GM12878 (cell line): Measurements from ENCODE around the gene TUBB3. TPM values are rescaled to one million over a fixed set of nuclear protein-coding genes. Genes with fewer than 3 reads are reported as not detected.
A peak's percentile ranks its signal among the peaks of the same experiment; 100 is the strongest.

Source experiments
- ATAC-seq: fragments of 200-7000 bp; cut with Tn5 transposase; 3 replicates; pipeline ENCODE4 v1.9.1; 2020; ENCODE audit warnings: mild to moderate bottlenecking, moderate library complexity
- BruUV-seq: library from RNA; stranded (reverse); fragments of 400-500 nt; replicated peaks from 2 replicates; lab custom pipeline; 2021; lab: Mats Ljungman, UMichigan
- CTCF ChIA-PET: fragments of 300-600 bp; sonication (Branson Sonifier 250); formaldehyde crosslinking; extraction: SDS; loops from one replicate; lab custom pipeline; 2021; ENCODE audit warnings: inconsistent platforms; lab: Yijun Ruan, JAX
- POLR2A ChIA-PET: fragments of 350-600 bp; formaldehyde crosslinking; extraction: SDS; loops from one replicate; lab custom pipeline; 2021; ENCODE audit warnings: inconsistent platforms; lab: Charles Lee
- RAD21 ChIA-PET: fragments of 300-600 bp; sonication (Branson Sonifier 250); formaldehyde crosslinking; loops from one replicate; lab custom pipeline; 2023; ENCODE audit warnings: antibody characterized with exemption; ENCODE audit not compliant: unreplicated experiment; lab: Charles Lee
- SMC1A ChIA-PET: fragments of 300-600 bp; sonication (Branson Sonifier 250); formaldehyde crosslinking; loops from one replicate; lab custom pipeline; 2023; ENCODE audit not compliant: unreplicated experiment, uncharacterized antibody; lab: Charles Lee
- DNase-seq: peaks from one replicate; pipeline ENCODE4 v3.0.0-alpha.2; 2011; ENCODE audit warnings: low read depth, low spot score
- FAIRE-seq: peaks from 3 replicates; lab custom pipeline; 2011; peaks lifted over from hg19 to GRCh38; lab: Jason Lieb, UNC
- H2AFZ ChIP-seq: 2 replicates; pipeline ENCODE4 v1.6.0; 2011; ENCODE audit warnings: low read depth, low read length, control low read depth; ENCODE audit not compliant: control insufficient read depth
- H3K27ac ChIP-seq: 2 replicates; pipeline ENCODE4 v1.5.1; 2011; ENCODE audit warnings: control low read depth; ENCODE audit not compliant: control insufficient read depth, insufficient read depth
- H3K27me3 ChIP-seq, 2 experiments: replicated peaks in 1 of 2; 2 replicates each; pipeline versions ENCODE4 v1.6.0 to v1.6.1; 2011; ENCODE audit warnings: low read length in 1 of 2; ENCODE audit not compliant: control insufficient read depth in 2 of 2, insufficient read depth in 2 of 2
- H3K36me3 ChIP-seq, 2 experiments: 2 replicates each; pipeline ENCODE4 v1.5.1; 2011; ENCODE audit warnings: low read length in 1 of 2; ENCODE audit not compliant: control insufficient read depth in 2 of 2, insufficient read depth in 2 of 2
- H3K4me1 ChIP-seq: 2 replicates; pipeline ENCODE4 v1.6.1; 2011; ENCODE audit warnings: mild to moderate bottlenecking, low read length, moderate library complexity, mixed read lengths; ENCODE audit not compliant: control insufficient read depth, insufficient read depth
- H3K4me2 ChIP-seq: 2 replicates; pipeline ENCODE4 v1.6.0; 2011; ENCODE audit warnings: control low read depth; ENCODE audit not compliant: control insufficient read depth, insufficient read depth
- H3K4me3 ChIP-seq: fragments of 200-600 bp; sonication (generic); 2 replicates; pipeline ENCODE4 v1.5.1; 2016
- H3K79me2 ChIP-seq: 2 replicates; pipeline ENCODE4 v1.6.0; 2011; ENCODE audit warnings: low read length; ENCODE audit not compliant: control insufficient read depth, insufficient read depth
- H3K9ac ChIP-seq: 2 replicates; pipeline ENCODE4 v1.8.0; 2011; ENCODE audit warnings: low read length, control low read depth, mixed read lengths; ENCODE audit not compliant: control insufficient read depth, insufficient read depth
- H3K9me3 ChIP-seq: replicated peaks from 3 replicates; pipeline ENCODE4 v1.5.1; 2011; ENCODE audit warnings: mild to moderate bottlenecking, low read length; ENCODE audit not compliant: control insufficient read depth, insufficient read depth
- H4K20me1 ChIP-seq: 2 replicates; pipeline ENCODE4 v1.6.0; 2011; ENCODE audit not compliant: control insufficient read depth, insufficient read depth
- BRCA1 ChIP-seq: IDR thresholded peaks from 2 replicates; pipeline ENCODE4 v1.6.1; 2011; ENCODE audit warnings: low read depth, low read length, improper control_type of control experiment
- CBFB ChIP-seq: IDR thresholded peaks from 2 replicates; pipeline ENCODE4 v1.6.1; 2016; ENCODE audit warnings: antibody characterized with exemption, low read depth
- CEBPB ChIP-seq, 2 experiments: fragments of 150-350 bp in 1 of 2; IDR thresholded peaks; 2 replicates each; pipeline ENCODE4 v1.6.1; 2012 to 2014; ENCODE audit warnings: low read depth in 2 of 2, low read length in 2 of 2, borderline replicate concordance in 1 of 2, inconsistent platforms in 1 of 2
- CHD2 ChIP-seq: IDR thresholded peaks from 2 replicates; pipeline ENCODE4 v1.6.1; 2011; ENCODE audit warnings: low read depth, low read length, improper control_type of control experiment, borderline replicate concordance
- DPF2 ChIP-seq: fragments of 450-650 bp; IDR thresholded peaks from 2 replicates; pipeline ENCODE4 v1.6.1; 2017; ENCODE audit warnings: mild to moderate bottlenecking
- EZH2 ChIP-seq: IDR thresholded peaks from 2 replicates; pipeline ENCODE4 v1.6.1; 2012; ENCODE audit warnings: low read depth, mild to moderate bottlenecking, control low read depth, inconsistent platforms, low read length, borderline replicate concordance; ENCODE audit not compliant: control insufficient read depth
- GATAD2B ChIP-seq: fragments of 450-650 bp; conservative IDR thresholded peaks from 2 replicates; pipeline ENCODE4 v1.6.1; 2017; ENCODE audit warnings: low read depth, mild to moderate bottlenecking, moderate library complexity
- HDAC6 ChIP-seq: fragments of 200-600 bp; sonication (generic); IDR thresholded peaks from one replicate; pipeline ENCODE4 v1.8.0; 2017; ENCODE audit warnings: antibody characterized with exemption; ENCODE audit not compliant: unreplicated experiment
- HDGF ChIP-seq: fragments of 450-650 bp; IDR thresholded peaks from 2 replicates; pipeline ENCODE4 v1.6.1; 2016; ENCODE audit warnings: antibody characterized with exemption
- JUNB ChIP-seq: IDR thresholded peaks from 2 replicates; pipeline ENCODE4 v1.6.1; 2016; ENCODE audit warnings: antibody characterized with exemption, mild to moderate bottlenecking
- KAT2A ChIP-seq: conservative IDR thresholded peaks from 2 replicates; pipeline ENCODE4 v1.6.1; 2011; ENCODE audit warnings: low read depth, low read length; ENCODE audit not compliant: control insufficient read depth
- MTA3 ChIP-seq: IDR thresholded peaks from 2 replicates; pipeline ENCODE4 v1.6.1; 2012; ENCODE audit warnings: low read length, inconsistent platforms, borderline replicate concordance
- MXI1 ChIP-seq: fragments of 150-350 bp; IDR thresholded peaks from 2 replicates; pipeline ENCODE4 v1.6.1; 2011; ENCODE audit warnings: low read depth, mild to moderate bottlenecking, inconsistent platforms, low read length, improper control_type of control experiment
- MYC ChIP-seq: IDR thresholded peaks from 2 replicates; pipeline ENCODE4 v1.6.1; 2011; ENCODE audit warnings: mild to moderate bottlenecking, low read length, moderate library complexity, inconsistent platforms; ENCODE audit not compliant: insufficient read depth, insufficient replicate concordance, insufficient read length, severe bottlenecking
- NBN ChIP-seq: fragments of 450-650 bp; IDR thresholded peaks from 2 replicates; pipeline ENCODE4 v1.6.1; 2016
- POLR2AphosphoS5 ChIP-seq: IDR thresholded peaks from 2 replicates; pipeline ENCODE4 v1.6.1; 2011; ENCODE audit warnings: mild to moderate bottlenecking, low read length, inconsistent platforms
- POU2F2 ChIP-seq: IDR thresholded peaks from 3 replicates; pipeline ENCODE4 v1.6.1; 2011; ENCODE audit warnings: low read depth, mild to moderate bottlenecking, low read length, borderline replicate concordance
- RCOR1 ChIP-seq: conservative IDR thresholded peaks from 2 replicates; pipeline ENCODE4 v1.6.1; 2012; ENCODE audit warnings: low read depth, low read length, improper control_type of control experiment
- RFX5 ChIP-seq: IDR thresholded peaks from 2 replicates; pipeline ENCODE4 v1.6.1; 2011; ENCODE audit warnings: low read depth, low read length, improper control_type of control experiment
- SMAD5 ChIP-seq: IDR thresholded peaks from 2 replicates; pipeline ENCODE4 v1.6.1; 2016; ENCODE audit warnings: antibody characterized with exemption, low read depth
- SUPT20H ChIP-seq: IDR thresholded peaks from 2 replicates; pipeline ENCODE4 v1.6.1; 2011; ENCODE audit warnings: low read depth, mild to moderate bottlenecking, low read length, moderate library complexity, borderline replicate concordance; ENCODE audit not compliant: control insufficient read depth
- TBL1XR1 ChIP-seq: IDR thresholded peaks from 2 replicates; pipeline ENCODE4 v1.6.1; 2012; ENCODE audit warnings: low read depth, low read length, improper control_type of control experiment
- TCF3 ChIP-seq: IDR thresholded peaks from 2 replicates; pipeline ENCODE4 v1.6.1; 2012; ENCODE audit warnings: low read depth, mild to moderate bottlenecking, low read length, borderline replicate concordance; ENCODE audit not compliant: insufficient read depth
- WGBS: methylation state at CpG from one replicate; pipeline ENCODE4 v1.1.6; 2016; ENCODE audit warnings: low lambda C conversion rate; ENCODE audit not compliant: insufficient replicate concordance, insufficient coverage; ENCODE audit errors: missing lambda C conversion rate; 5-methylcytosine and 5-hydroxymethylcytosine counted together
- in situ Hi-C: fragments of 300-500 bp; cut with MboI; formaldehyde crosslinking; loops from 9 replicates; pipeline ENCODE4 v1.14.3; 2018; ENCODE audit warnings: mixed read lengths
- intact Hi-C: fragments of 100-400 bp; cut with micrococcal nuclease; formaldehyde crosslinking; loops from one replicate; pipeline ENCODE4 v1.14.2; 2022; ENCODE audit not compliant: unreplicated experiment
- polyA plus RNA-seq, 11 experiments: library from polyadenylated mRNA; depleted of rRNA in 4 of 11; unstranded in 6 of 11; stranded (reverse) in 5 of 11; fragments of >200 nt; fragmentation: Nextera tagmentation in 4 of 11; fragmentation: Illumina TruSeq in 1 of 11; extraction: Ambion mirVana in 4 of 11; extraction: Trizol in 1 of 11; gene quantifications; 1 replicate in 1 of 11; 2 replicates in 10 of 11; pipeline versions ENCODE4 v1.2.1 to v1.2.3, GENCODE V29; 2011 to 2016; ENCODE audit warnings: inconsistent platforms in 2 of 11, missing spikeins in 2 of 11, low read depth in 1 of 11
- total RNA-seq, 4 experiments: library from RNA; depleted of rRNA in 3 of 4; stranded (reverse); fragments of >200 nt in 3 of 4; fragmentation: Illumina TruSeq in 1 of 4; extraction: Trizol in 1 of 4; gene quantifications; 2 replicates each; pipeline versions ENCODE4 v1.2.1 to v1.2.3, GENCODE V29; 2013 to 2021
- TF ChIP-seq, protein P1 (sequence below): IDR thresholded peaks from 2 replicates; pipeline ENCODE4 v1.6.1; 2012; ENCODE audit warnings: low read depth, low read length, improper control_type of control experiment
- TF ChIP-seq, protein P2 (sequence below): IDR thresholded peaks from 2 replicates; pipeline ENCODE4 v1.6.1; 2012; ENCODE audit warnings: low read length, inconsistent platforms

Gene TUBB3
- total and polyA plus RNA-seq, 10 of the 15 experiments (the other 5 are each of a cell fraction or from before 2014, with no cell fraction given): 0.09 to 2.5 (median 0.58) TPM; not detected in 1

DNA sequence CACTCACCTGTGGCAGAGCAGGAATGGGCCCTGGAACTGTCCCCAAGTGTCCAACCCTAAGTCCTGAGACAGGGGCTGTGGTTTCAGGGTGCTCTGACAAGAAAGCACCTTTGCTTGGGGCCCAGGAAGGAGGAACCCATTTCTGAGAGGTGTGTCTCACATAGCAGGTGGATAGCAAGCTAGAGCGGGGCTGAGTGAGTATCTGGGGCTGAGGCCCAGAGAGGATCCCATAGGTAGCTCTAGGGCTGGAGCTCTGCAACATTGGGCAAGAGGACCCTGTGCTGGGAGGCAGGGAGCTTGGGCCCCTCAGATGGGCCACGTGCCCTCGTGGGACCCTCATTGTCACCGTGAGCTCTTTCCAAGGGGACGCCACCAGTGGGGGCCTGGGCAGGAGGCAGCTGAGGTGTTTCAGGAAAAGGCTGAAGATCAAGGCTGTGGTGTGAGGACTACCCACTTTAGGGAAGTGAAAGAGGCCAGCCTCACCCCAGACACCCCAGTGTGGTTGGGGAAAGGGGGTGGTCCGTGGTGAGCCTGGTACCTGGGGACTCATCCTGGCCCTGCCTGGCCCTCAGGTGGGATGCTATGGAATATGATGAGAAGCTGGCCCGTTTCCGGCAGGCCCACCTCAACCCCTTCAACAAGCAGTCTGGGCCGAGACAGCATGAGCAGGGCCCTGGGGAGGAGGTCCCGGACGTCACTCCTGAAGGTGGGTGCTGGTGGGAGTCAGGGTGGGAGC lies 30.7 kb downstream of the TUBB3 start:
- peak overlapping the region; percentile 12; the same call in 1 of the 2 replicates for H3K9ac ChIP-seq
- H3K79me2 ChIP-seq: no peaks in the 10 kb centered on the region
- ATAC-seq: peak; percentile 89
- POLR2A ChIA-PET: interaction anchor here (0.8 to 1.9 kb wide), 2 partner anchors 9 to 20 kb away, joined by 3 to 10 read pairs; no protein-coding TSS in a partner anchor
- intact Hi-C loops (no loop called here), in situ Hi-C loops (no loop called here)
- no peak overlapping the region for H2AFZ ChIP-seq
- H3K36me3 ChIP-seq: peaks cover 0 to 2% of the 10 kb centered on the region in 2 experiments
- H3K9me3 ChIP-seq: no peaks in the 10 kb centered on the region
- SMC1A ChIA-PET: interaction anchor here (0.6 to 1.6 kb wide), 2 partner anchors 16 to 20 kb away, joined by 3 to 4 read pairs; no protein-coding TSS in a partner anchor
- 5% methylated on average over 11 of the region's 11 CpGs for WGBS
- peak overlapping the region; percentile 94 for H3K4me2 ChIP-seq
- FAIRE-seq: peak; percentile 91
- BruUV-seq: no TSS peak
- DNase-seq: no peak
- no peaks in the 10 kb centered on the region for H3K27me3 ChIP-seq
- peaks cover 52% of the 10 kb centered on the region for H3K4me1 ChIP-seq
- RAD21 ChIA-PET: no interaction called here
- H3K27ac ChIP-seq: peak overlapping the region; percentile 61
- CTCF ChIA-PET: interaction anchor here (0.9 to 1.9 kb wide), 5 partner anchors 9 to 67 kb away, joined by 3 to 5 read pairs (median 4); no protein-coding TSS in a partner anchor
- no peak overlapping the region for H3K4me3 ChIP-seq
- no peaks in the 10 kb centered on the region for H4K20me1 ChIP-seq
- TF ChIP-seq KAT2A (no peak), MYC (no peak), RFX5 (no peak), BRCA1 (no peak), POLR2AphosphoS5 (no peak), SUPT20H (no peak), RCOR1 (no peak), CEBPB (IDR thresholded peaks at IDR 0.05; ENCODE audit: borderline replicate concordance in 1 of 2, low read depth in 2 of 2, low read length in 2 of 2) (no peak), CBFB (peak; percentile 88), TCF3 (peak; percentile 81), HDAC6 (no peak), EZH2 (no peak), CHD2 (0 out of 2 replicates have a peak, but pooled peaks have one; percentile 17), MXI1 (no peak), MTA3 (peak; percentile 79), NBN (peak; percentile 42; the same call in 1 of the 2 replicates), GATAD2B (peak; percentile 87), HDGF (no peak), JUNB (peak; percentile 37), SMAD5 (no peak), POU2F2 (no peak), TBL1XR1 (no peak; the same call in 1 of the 2 replicates), DPF2 (peak; percentile 97)
- TF ChIP-seq, protein P1, sequence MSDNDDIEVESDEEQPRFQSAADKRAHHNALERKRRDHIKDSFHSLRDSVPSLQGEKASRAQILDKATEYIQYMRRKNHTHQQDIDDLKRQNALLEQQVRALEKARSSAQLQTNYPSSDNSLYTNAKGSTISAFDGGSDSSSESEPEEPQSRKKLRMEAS: no peak
- TF ChIP-seq, protein P2, sequence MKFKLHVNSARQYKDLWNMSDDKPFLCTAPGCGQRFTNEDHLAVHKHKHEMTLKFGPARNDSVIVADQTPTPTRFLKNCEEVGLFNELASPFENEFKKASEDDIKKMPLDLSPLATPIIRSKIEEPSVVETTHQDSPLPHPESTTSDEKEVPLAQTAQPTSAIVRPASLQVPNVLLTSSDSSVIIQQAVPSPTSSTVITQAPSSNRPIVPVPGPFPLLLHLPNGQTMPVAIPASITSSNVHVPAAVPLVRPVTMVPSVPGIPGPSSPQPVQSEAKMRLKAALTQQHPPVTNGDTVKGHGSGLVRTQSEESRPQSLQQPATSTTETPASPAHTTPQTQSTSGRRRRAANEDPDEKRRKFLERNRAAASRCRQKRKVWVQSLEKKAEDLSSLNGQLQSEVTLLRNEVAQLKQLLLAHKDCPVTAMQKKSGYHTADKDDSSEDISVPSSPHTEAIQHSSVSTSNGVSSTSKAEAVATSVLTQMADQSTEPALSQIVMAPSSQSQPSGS: no peak
